ENCODE measurements around the gene HGFAC. TPM values are rescaled to one million over a fixed set of nuclear protein-coding genes. Genes with fewer than 3 reads are reported as not detected.

Gene HGFAC
- total RNA-seq, result not detected

- no peak within 1 kb of the TSS for H3K27ac ChIP-seq
- no peaks in the 10 kb centered on the region for H3K9me3 ChIP-seq
- peaks cover 18% of the 10 kb centered on the region for H3K4me1 ChIP-seq
- intact Hi-C loops (cut with DNase I), result loop anchor here (5.0 kb wide), 1 partner anchor 94 kb away; no protein-coding TSS in a partner anchor
- no peaks in the 10 kb centered on the region for H3K27me3 ChIP-seq
- no peak for DNase-seq (ENCODE audit: extremely low spot score in 2 of 2)
- H3K36me3 ChIP-seq, result no peaks in the 10 kb centered on the region
- H3K4me3 ChIP-seq, result no peak within 1 kb of the TSS
- TF ChIP-seq POLR2A (IDR thresholded peaks at IDR 0.05), result no peak
- TF ChIP-seq POLR2AphosphoS5 (IDR thresholded peaks at IDR 0.05; ENCODE audit: insufficient read depth in 1 of 2, low read depth in 1 of 2), result no peak
- no peak for TF ChIP-seq CTCF (IDR thresholded peaks at IDR 0.05)
Measured at GRCh38 chr4:3441501-3442459, at the start of gene HGFAC. Gene HGFAC (plus strand): TSS chr4:3441968. CDS start chr4:3442002, 34 bp downstream.

GRCh38 chr4:3392321-3392720, 49.4 kb upstream of the HGFAC start:
- no peak overlapping the region for H3K4me3 ChIP-seq
- no peaks in the 10 kb centered on the region for H3K27me3 ChIP-seq
- no peaks in the 10 kb centered on the region for H3K36me3 ChIP-seq
- TF ChIP-seq POLR2AphosphoS5 (IDR thresholded peaks at IDR 0.05; ENCODE audit: insufficient read depth in 1 of 2, low read depth in 1 of 2), result no peak
- TF ChIP-seq POLR2A (IDR thresholded peaks at IDR 0.05), result no peak
- TF ChIP-seq CTCF (IDR thresholded peaks at IDR 0.05), result no peak
- peaks cover 40% of the 10 kb centered on the region for H3K4me1 ChIP-seq
- intact Hi-C loops (cut with DNase I), result no loop called here
- H3K9me3 ChIP-seq, result no peaks in the 10 kb centered on the region
- no peak for DNase-seq (ENCODE audit: extremely low spot score in 2 of 2)
- H3K27ac ChIP-seq, result no peak overlapping the region

- DNase-seq (ENCODE audit: extremely low spot score in 2 of 2), result no peak
- TF ChIP-seq POLR2A (IDR thresholded peaks at IDR 0.05), result no peak
- no peak for TF ChIP-seq CTCF (IDR thresholded peaks at IDR 0.05)
- TF ChIP-seq POLR2AphosphoS5 (IDR thresholded peaks at IDR 0.05; ENCODE audit: insufficient read depth in 1 of 2, low read depth in 1 of 2), result no peak
Measured at GRCh38 chr4:3393171-3393570, 48.6 kb upstream of the HGFAC start.

GRCh38 chr4:3396600-3396999, 45.2 kb upstream of the HGFAC start:
- DNase-seq (ENCODE audit: extremely low spot score in 2 of 2), result no peak
- no peak overlapping the region for H3K27ac ChIP-seq
- no peak for TF ChIP-seq POLR2A (IDR thresholded peaks at IDR 0.05)
- TF ChIP-seq CTCF (IDR thresholded peaks at IDR 0.05), result no peak
- TF ChIP-seq POLR2AphosphoS5 (IDR thresholded peaks at IDR 0.05; ENCODE audit: insufficient read depth in 1 of 2, low read depth in 1 of 2), result no peak
- H3K27me3 ChIP-seq, result no peaks in the 10 kb centered on the region
- intact Hi-C loops (cut with DNase I), result no loop called here
- H3K36me3 ChIP-seq, result no peaks in the 10 kb centered on the region
- H3K9me3 ChIP-seq, result no peaks in the 10 kb centered on the region
- no peak overlapping the region for H3K4me3 ChIP-seq
- H3K4me1 ChIP-seq, result peaks cover 2% of the 10 kb centered on the region

More at GRCh38 chr4:3393171-3393570, 48.6 kb upstream of the HGFAC start:
- H3K27ac ChIP-seq, result no peak overlapping the region
- H3K4me3 ChIP-seq, result no peak overlapping the region
- H3K4me1 ChIP-seq, result peaks cover 33% of the 10 kb centered on the region
- intact Hi-C loops (cut with DNase I), result no loop called here
- no peaks in the 10 kb centered on the region for H3K36me3 ChIP-seq
- H3K27me3 ChIP-seq, result no peaks in the 10 kb centered on the region
- no peaks in the 10 kb centered on the region for H3K9me3 ChIP-seq

GRCh38 chr4:3397128-3397527, 44.6 kb upstream of the HGFAC start:
- H3K9me3 ChIP-seq, result no peaks in the 10 kb centered on the region
- H3K36me3 ChIP-seq, result no peaks in the 10 kb centered on the region
- intact Hi-C loops (cut with DNase I), result no loop called here
- no peaks in the 10 kb centered on the region for H3K27me3 ChIP-seq
- H3K27ac ChIP-seq, result no peak overlapping the region
- no peaks in the 10 kb centered on the region for H3K4me1 ChIP-seq
- no peak for DNase-seq (ENCODE audit: extremely low spot score in 2 of 2)
- TF ChIP-seq CTCF (IDR thresholded peaks at IDR 0.05) (no peak), POLR2AphosphoS5 (IDR thresholded peaks at IDR 0.05; ENCODE audit: insufficient read depth in 1 of 2, low read depth in 1 of 2) (no peak), POLR2A (IDR thresholded peaks at IDR 0.05) (no peak)
- no peak overlapping the region for H3K4me3 ChIP-seq
